SU-DHL-6 (cell line): Measurements from ENCODE around the gene ZNF292.

ENCODE experiments used
- H2AFZ ChIP-seq: fragments of 200-600 bp; sonication (generic); 2 replicates; pipeline ENCODE4 v1.6.1; 2014; ENCODE audit warnings: low read depth, mild to moderate bottlenecking, moderate library complexity, mixed read lengths, antibody characterized with exemption, low read length; ENCODE audit not compliant: severe bottlenecking
- H3F3A ChIP-seq: fragments of 200-600 bp; shearing (Covaris generic); 2 replicates; pipeline ENCODE4 v1.6.0; 2016; ENCODE audit warnings: antibody characterized with exemption, mild to moderate bottlenecking; ENCODE audit not compliant: insufficient read depth
- H3K27ac ChIP-seq: fragments of 200-600 bp; sonication (generic); 2 replicates; pipeline ENCODE4 v1.5.1; 2016; ENCODE audit warnings: low read depth, mild to moderate bottlenecking, low read length, moderate library complexity, mixed read lengths
- H3K27me3 ChIP-seq: fragments of 200-600 bp; sonication (generic), shearing (Covaris generic); 2 replicates; pipeline ENCODE4 v1.6.0; 2014; ENCODE audit warnings: mild to moderate bottlenecking, low read length
- H3K36me3 ChIP-seq: fragments of 200-600 bp; sonication (generic); 2 replicates; pipeline ENCODE4 v1.6.1; 2014; ENCODE audit warnings: mild to moderate bottlenecking, low read length, mixed read lengths
- H3K4me2 ChIP-seq: fragments of 300-600, 200-600 bp; shearing (Covaris generic), sonication (generic); 2 replicates; pipeline ENCODE4 v1.6.0; 2014; ENCODE audit warnings: low read length, low read depth, mild to moderate bottlenecking; ENCODE audit not compliant: poor library complexity, severe bottlenecking
- H3K4me3 ChIP-seq: fragments of 200-600 bp; sonication (generic); 2 replicates; pipeline ENCODE4 v1.5.1; 2014; ENCODE audit warnings: antibody characterized with exemption, low read length, mild to moderate bottlenecking, mixed read lengths; ENCODE audit not compliant: insufficient read depth, poor library complexity, severe bottlenecking
- H3K79me2 ChIP-seq: fragments of 200-600 bp; sonication (generic); 2 replicates; pipeline ENCODE4 v1.6.1; 2014; ENCODE audit warnings: mild to moderate bottlenecking, low read length, moderate library complexity; ENCODE audit not compliant: insufficient read depth
- H3K9ac ChIP-seq: fragments of 200-600 bp; sonication (generic); 2 replicates; pipeline ENCODE4 v1.7.0; 2014; ENCODE audit warnings: mild to moderate bottlenecking, low read length
- H3K9me2 ChIP-seq: fragments of 200-600 bp; sonication (generic); replicated peaks from 2 replicates; pipeline ENCODE4 v1.6.1; 2014; ENCODE audit warnings: low read length; ENCODE audit not compliant: insufficient read depth
- H3K9me3 ChIP-seq: fragments of 200-600 bp; sonication (generic); 2 replicates; pipeline ENCODE4 v1.6.1; 2014; ENCODE audit warnings: low read length, mixed read lengths; ENCODE audit not compliant: insufficient read depth
- H4K20me1 ChIP-seq: fragments of 200-600 bp; sonication (generic); 2 replicates; pipeline ENCODE4 v1.6.1; 2014; ENCODE audit warnings: low read depth, mild to moderate bottlenecking, antibody characterized with exemption, low read length, moderate library complexity, mixed read lengths
- EZH2phosphoT487 ChIP-seq: fragments of 200-600 bp; sonication (generic), shearing (Covaris generic); conservative IDR thresholded peaks from 2 replicates; pipeline ENCODE4 v1.6.1; 2018; ENCODE audit warnings: mild to moderate bottlenecking, antibody characterized with exemption, low read length, moderate library complexity, mixed read lengths
- TF ChIP-seq, protein P1 (sequence below): fragments of 200-600 bp; sonication (generic); IDR thresholded peaks from one replicate; pipeline ENCODE4 v1.5.1; 2017; ENCODE audit warnings: antibody characterized with exemption, mild to moderate bottlenecking, low read length, moderate library complexity; ENCODE audit not compliant: insufficient read depth, poor library complexity, severe bottlenecking

Gene ZNF292

DNA sequence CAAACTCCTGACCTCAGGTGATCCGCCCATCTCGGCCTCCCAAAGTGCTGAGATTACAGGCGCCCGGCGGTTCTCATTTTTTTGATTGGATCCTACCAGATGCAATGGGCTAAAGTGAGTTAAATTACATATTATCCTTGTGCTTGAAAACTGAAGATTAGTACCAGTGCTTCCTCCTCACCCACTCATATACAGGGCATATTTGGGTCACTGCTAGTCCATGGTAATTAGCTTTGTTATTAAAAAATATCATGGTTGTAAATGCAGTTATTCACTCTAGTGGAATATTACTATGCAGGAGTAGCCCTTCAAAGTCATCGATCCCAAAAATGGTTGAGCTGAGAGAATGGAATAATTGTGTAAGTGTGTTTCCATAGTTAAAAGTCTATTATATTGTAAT, 26.5 kb downstream of the ZNF292 start:
- TF ChIP-seq, protein P1, sequence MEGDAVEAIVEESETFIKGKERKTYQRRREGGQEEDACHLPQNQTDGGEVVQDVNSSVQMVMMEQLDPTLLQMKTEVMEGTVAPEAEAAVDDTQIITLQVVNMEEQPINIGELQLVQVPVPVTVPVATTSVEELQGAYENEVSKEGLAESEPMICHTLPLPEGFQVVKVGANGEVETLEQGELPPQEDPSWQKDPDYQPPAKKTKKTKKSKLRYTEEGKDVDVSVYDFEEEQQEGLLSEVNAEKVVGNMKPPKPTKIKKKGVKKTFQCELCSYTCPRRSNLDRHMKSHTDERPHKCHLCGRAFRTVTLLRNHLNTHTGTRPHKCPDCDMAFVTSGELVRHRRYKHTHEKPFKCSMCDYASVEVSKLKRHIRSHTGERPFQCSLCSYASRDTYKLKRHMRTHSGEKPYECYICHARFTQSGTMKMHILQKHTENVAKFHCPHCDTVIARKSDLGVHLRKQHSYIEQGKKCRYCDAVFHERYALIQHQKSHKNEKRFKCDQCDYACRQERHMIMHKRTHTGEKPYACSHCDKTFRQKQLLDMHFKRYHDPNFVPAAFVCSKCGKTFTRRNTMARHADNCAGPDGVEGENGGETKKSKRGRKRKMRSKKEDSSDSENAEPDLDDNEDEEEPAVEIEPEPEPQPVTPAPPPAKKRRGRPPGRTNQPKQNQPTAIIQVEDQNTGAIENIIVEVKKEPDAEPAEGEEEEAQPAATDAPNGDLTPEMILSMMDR, result no peak
- no peak for TF ChIP-seq EZH2phosphoT487
- peaks cover 4% of the 10 kb centered on the region; the same call in 1 of the 2 replicates for H3K36me3 ChIP-seq
- H3K27ac ChIP-seq, result no peak overlapping the region
- H3K79me2 ChIP-seq, result peaks cover 99% of the 10 kb centered on the region
- H3K9me3 ChIP-seq, result no peaks in the 10 kb centered on the region
- H3F3A ChIP-seq, result no peaks in the 10 kb centered on the region
- no peaks in the 10 kb centered on the region for H3K9me2 ChIP-seq
- H4K20me1 ChIP-seq, result peaks cover 27% of the 10 kb centered on the region
- no peak overlapping the region for H3K4me3 ChIP-seq
- no peak overlapping the region for H2AFZ ChIP-seq
- no peak overlapping the region for H3K4me2 ChIP-seq
- H3K27me3 ChIP-seq, result no peaks in the 10 kb centered on the region
- no peak overlapping the region for H3K9ac ChIP-seq

DNA sequence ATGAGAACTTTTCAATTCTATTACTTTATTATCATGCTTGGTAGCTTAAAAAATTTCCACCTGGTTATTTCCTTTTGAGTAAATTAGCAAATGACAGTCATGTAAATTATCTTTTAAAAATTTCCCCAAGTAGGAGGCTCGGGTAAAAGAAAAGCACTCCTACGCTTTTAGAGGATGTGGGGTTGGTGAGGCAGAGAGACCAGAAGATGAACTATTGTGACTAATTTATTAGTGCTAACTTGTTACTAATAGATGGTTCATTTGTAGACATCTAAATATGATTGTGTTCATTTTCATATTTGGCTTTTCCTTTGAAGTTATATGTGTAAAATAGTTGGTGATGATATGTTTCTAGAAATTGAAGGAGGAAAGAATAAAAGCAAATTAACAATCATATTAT, 27.0 kb downstream of the ZNF292 start:
- H2AFZ ChIP-seq, result no peak overlapping the region
- no peak overlapping the region for H3K4me2 ChIP-seq
- H3K27me3 ChIP-seq, result no peaks in the 10 kb centered on the region
- H3K79me2 ChIP-seq, result peaks cover 99% of the 10 kb centered on the region
- H3K36me3 ChIP-seq, result peaks cover 4% of the 10 kb centered on the region; the same call in 1 of the 2 replicates
- no peaks in the 10 kb centered on the region for H3K9me2 ChIP-seq
- TF ChIP-seq, protein P1, result no peak
- TF ChIP-seq EZH2phosphoT487, result no peak
- no peaks in the 10 kb centered on the region for H3K9me3 ChIP-seq
- no peak overlapping the region for H3K27ac ChIP-seq
- H3K9ac ChIP-seq, result no peak overlapping the region
- no peak overlapping the region for H3K4me3 ChIP-seq
- H4K20me1 ChIP-seq, result peaks cover 27% of the 10 kb centered on the region
- no peaks in the 10 kb centered on the region for H3F3A ChIP-seq

DNA sequence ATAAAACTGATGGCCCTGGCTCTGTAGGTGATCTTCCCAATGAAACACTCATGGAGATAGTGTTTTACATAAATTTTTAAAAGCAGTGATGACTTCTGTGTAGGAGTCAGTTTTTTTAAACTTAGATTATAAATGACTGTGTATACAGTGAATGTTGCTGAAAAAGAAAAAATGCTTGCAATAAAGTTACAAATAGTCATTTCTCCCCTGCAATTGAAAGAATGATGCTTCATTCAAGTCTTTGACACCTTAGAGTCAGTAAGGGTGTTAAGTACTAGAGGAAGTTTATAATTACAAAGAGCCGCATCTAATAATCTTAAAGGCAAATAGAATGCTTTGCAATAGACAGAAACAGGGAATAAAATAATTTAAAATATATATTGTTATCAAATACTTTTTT, 27.6 kb downstream of the ZNF292 start:
- TF ChIP-seq, protein P1, result no peak
- no peak for TF ChIP-seq EZH2phosphoT487
- H4K20me1 ChIP-seq, result peaks cover 25% of the 10 kb centered on the region
- H3K9me3 ChIP-seq, result no peaks in the 10 kb centered on the region
- H3F3A ChIP-seq, result no peaks in the 10 kb centered on the region
- H2AFZ ChIP-seq, result no peak overlapping the region
- H3K79me2 ChIP-seq, result peaks cover 99% of the 10 kb centered on the region
- H3K4me3 ChIP-seq, result no peak overlapping the region
- no peak overlapping the region for H3K9ac ChIP-seq
- no peaks in the 10 kb centered on the region for H3K9me2 ChIP-seq
- H3K27ac ChIP-seq, result no peak overlapping the region
- H3K36me3 ChIP-seq, result peaks cover 4% of the 10 kb centered on the region; the same call in 1 of the 2 replicates
- H3K27me3 ChIP-seq, result no peaks in the 10 kb centered on the region
- H3K4me2 ChIP-seq, result no peak overlapping the region
